GM18907 (cell line): ENCODE data around the gene KRT6B.

Source experiments
- ATAC-seq: cut with Tn5 transposase; IDR thresholded peaks from one replicate; pipeline ENCODE4 v1.9.1; 2021; ENCODE audit warnings: mild to moderate bottlenecking, moderate library complexity; ENCODE audit not compliant: unreplicated experiment

KRT6B gene

DNA sequence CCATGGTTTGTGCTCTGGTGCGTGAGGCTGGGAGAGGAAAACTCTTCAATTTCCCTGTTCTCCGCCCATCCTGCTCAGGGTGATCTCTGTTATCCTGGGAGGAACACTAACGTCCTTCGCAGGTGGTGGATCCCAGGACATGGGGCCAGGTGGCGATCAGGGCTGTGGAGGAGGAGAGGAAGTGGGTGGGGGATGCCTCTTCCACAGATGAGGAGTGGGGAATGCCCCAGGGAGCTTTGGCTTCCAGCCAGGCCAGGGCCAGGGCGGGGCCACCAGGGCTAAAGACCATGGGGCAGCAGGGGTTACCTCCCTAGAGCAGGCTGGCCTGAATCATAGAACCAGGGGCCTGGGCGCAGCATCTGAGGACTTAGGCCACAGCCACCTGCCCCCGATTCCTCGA is 14.4 kb downstream of the KRT6B start:
- ATAC-seq, result no peak

DNA sequence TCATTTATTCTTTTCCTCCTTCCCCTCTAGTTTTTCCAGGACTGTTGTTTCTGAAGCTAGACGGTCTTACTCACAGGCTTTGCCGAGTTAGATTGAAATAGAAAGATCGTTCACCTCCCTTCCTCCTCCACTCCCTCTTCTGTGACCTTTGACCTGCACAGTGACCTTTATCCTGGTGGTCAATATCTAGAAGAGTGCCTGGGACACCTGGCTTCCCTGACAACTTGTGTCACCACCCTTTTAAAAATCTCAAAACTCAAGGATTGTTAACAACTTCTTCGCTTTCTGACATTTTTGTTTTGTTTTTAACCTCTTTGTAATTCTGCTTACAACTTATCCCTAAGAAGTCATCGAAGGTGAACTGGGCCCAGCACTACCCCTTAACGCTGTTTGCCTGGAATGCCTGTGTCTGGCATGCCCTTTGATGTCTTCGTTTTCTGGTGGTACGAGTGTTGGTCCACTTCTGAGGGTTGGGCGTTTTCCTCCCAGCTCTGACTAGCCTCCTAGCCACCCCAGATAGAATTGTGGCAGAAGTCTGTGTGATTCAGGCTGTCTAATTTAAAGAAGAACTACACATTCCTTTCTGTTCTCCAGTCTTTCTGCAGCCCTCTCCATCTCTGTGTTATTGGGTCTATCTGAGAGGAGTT is 15.0 kb downstream of the KRT6B start:
- no peak for ATAC-seq

GRCh38 chr12:52436000-52436827 is 15.7 kb downstream of the KRT6B start:
- no peak for ATAC-seq

DNA sequence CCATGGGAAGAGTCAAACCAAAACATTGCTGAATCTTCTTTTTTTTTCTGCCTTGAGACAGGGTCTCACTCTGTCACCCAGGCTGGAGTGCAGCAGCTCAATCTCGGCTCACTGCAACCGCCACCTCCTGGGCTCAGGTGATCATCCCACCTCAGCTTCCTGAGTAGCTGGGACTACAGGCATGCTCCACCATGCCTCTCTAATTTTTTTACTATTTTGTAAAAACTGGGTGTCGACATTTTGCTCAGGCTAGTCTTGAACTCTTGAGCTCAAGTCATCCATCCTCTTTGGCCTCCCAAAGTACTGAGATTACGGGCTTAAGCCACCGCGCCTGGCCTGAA is 16.3 kb downstream of the KRT6B start:
- ATAC-seq, result no peak

DNA sequence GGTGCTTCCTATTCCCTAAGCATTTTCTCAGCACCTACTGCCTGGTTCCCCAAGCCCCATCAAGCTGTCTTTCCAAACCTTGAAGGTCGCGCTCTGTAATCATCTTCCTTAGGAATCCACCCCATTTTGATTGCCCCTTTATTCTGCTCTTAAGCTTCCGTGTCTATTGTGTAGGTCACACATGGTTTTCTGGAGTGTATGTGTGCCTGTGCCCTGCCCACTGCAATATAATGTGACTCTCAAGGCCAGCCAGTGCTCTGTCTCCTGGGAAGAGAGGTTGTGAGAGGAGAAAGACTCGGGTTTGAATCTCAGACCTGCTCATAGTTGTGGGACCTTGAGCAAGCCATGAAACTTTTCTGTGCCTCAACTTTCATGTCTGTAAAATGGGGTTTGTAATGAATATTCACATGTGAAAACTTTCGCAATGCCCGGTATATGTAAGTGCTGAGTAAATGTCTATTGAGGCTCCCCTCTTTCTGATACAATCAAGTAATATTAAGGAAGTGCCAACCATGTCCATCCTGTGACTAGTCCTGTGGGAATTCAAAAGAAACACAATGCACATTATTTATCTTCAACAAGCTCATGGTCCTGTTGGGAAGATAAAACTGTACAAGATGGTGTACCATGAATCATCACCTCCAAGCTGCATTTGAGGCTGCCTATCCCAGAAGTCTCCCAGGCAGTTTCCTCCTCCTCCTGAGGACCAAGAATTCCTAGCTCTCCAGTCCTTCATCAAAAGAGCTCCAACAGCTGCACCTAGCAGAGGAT is 17.0 kb downstream of the KRT6B start:
- ATAC-seq, result no peak

- no peak for ATAC-seq
Measured at GRCh38 chr12:52434081-52434733, 17.7 kb downstream of the KRT6B start, which contains the start of gene KRT75. Gene KRT75, minus strand, starts transcription at chr12:52434371. Its CDS starts 67 bp downstream, at chr12:52434304.

DNA sequence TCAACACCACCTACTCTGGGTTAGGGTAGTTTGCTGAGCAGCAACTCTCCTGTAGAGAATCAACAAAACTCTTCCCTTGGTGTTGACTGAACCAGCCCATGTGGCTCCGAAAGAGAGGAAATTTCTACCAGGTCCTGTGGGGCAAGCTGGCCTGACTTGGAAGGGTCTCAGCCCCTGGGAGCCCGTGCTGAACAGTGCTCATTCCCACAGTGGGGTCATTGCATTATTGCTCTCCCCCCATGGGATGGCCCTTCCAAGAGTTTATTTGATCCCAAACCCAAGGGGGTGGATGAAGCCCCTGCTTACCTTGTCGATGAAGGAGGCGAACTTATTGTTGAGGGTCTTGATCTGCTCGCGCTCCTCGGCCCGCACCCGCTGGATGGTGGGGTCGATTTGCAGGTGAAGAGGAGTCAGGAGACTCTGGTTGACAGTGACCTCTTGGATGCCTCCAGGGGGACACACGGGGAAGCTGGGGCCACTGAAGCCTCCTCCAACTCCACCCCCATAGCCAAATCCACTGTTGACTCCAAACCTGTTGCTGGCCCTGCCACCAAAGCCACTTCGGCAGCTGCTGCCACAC is 18.4 kb downstream of the KRT6B start:
- ATAC-seq, result no peak

DNA sequence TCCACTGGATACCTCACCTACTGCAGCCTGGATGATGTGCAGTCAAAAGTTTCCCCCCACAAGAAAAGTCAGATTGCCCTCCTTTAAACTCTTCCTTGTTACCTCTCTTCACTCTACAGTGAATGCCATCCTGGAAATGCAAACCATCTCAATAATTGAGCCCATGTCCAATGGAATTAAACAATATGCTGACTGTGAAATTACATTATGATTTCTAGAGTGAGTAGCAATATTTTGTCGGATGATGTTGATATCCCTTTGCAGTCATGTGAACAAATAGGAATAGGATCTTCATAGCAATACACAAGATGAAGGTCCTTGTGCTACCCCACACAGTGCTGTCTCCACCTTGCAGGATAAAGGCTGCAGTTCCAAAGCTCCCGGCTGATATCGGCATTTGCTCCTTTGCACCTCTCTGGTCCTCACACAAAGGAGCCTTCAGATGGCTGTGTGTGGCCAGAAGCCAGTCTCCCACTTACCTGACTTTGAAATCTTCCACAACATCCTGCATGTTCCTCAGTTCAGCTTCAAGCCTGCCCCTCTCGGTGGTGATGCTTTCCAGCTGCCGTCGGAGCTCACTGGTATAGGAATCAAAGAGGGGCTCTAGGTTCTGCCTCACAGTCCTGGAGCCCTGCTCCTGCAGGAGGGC is 19.3 kb downstream of the KRT6B start:
- ATAC-seq, result no peak

DNA sequence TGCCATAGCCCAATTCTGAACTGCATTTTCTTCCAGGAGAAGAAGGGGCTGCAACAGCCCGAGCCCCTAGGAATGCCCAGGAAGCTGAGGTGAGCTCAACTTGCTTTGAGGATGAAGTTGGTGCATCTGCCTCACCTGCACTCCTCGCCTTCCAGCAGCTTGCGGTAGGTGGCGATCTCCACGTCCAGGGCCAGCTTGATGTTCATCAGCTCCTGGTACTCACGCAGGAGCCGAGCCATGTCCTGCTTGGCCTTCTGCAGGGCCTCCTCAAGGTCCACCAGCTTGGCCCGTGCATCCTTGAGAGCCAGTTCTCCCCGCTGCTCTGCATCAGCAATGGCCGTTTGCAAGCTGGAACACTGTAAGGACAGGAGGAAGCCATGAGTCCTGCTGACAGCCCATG is 23.8 kb downstream of the KRT6B start:
- no peak for ATAC-seq

DNA sequence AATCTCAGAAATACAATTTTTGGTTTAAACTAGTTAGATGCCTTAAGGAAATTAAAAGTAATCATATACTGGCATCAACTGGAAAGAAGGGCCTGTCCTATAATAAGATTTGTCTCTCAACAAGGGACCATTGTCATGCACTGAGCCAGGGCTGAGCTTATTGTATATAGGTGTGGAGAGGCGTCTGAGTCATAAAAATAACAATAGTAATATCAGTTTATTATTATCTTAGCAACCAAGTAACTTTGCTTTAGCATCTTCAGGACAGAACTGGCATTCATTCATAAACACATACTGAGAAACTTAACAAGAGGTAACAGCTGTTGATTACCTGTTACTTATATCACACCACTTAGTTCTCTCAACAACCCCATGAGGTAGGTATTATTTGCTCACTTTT is 24.9 kb downstream of the KRT6B start:
- no peak for ATAC-seq

DNA sequence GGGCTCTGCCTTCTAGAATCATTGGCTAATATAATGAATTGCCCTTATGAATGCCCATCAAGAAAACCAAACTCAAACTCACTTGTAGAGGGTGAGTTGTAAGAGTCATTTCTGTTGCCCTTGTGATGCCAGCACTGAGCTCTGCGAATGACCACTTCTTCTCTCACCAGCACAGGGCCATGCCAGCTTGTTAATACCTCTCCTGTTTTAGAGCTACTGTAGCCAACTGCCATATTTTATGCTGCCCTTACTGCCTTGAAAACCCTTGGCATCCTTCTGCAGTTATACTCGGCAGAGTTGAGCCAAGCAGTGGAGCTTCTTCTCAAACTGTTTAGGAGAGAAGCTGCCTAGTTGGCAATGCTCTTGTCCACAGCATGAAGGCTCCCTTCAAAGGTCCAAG is 25.9 kb downstream of the KRT6B start:
- no peak for ATAC-seq

- no peak for ATAC-seq
Measured at GRCh38 chr12:52425466-52425865, 26.5 kb downstream of the KRT6B start.

DNA sequence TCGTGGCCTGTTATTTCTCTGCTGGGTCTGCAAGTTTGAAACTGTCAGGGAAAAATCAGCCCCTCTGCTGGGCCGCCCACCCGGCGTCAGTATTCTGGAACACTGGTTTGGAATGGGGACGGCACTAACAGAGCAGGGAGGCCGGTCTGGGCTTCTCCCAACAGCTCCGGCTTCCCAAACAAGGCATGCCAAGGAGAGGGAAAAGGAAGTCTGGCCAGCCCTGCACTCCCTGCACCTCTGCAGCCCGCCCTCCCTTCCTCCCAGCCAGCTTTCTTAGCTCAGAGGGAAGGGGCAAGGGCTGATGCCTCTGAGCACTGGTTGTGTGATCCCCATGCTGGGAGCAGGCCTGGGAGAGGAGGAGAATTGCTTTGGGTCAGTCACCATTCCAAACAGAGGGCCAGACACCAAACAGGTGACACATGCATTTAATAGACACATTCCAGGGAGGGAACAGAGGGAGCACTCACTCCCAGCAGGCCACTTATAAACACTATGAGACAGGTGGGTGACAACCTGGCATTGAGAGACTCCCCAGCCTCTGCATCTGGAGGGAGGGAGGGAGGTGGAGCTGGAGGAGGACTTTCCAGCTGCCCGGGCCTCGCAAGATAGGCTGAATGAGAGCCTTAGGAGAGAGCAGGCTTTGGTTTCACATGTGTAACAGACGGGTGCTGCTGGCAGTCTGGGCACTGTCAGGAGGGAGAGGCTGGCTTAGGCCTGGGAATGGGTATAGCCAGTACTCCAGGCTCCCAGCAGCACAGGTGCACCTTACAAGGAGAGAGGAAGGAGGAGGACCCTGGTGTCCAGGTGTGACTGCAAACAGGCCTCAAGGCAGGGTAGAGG is 28.1 kb downstream of the KRT6B start:
- no peak for ATAC-seq

DNA sequence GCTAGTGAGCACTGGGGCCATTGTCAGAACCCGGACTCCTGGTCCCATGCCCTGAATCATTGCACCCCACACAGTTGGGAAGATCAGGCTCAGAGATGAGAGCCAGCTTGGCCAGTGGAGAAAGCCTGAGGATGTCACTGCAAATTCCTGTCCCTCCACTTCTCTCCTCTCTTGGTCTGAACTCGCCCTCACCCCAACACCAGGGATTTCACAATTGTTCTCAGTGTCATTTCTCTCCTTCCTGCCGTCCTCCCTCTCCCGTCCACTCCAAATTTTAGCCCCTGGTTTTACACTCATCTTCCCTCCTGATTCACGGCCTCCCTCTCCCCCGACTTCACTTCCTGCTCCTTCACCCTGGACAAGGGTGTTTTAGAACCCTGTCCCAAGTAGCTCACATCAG is 28.9 kb downstream of the KRT6B start:
- no peak for ATAC-seq

GRCh38 chr12:52419656-52420055 is 32.3 kb downstream of the KRT6B start:
- no peak for ATAC-seq

DNA sequence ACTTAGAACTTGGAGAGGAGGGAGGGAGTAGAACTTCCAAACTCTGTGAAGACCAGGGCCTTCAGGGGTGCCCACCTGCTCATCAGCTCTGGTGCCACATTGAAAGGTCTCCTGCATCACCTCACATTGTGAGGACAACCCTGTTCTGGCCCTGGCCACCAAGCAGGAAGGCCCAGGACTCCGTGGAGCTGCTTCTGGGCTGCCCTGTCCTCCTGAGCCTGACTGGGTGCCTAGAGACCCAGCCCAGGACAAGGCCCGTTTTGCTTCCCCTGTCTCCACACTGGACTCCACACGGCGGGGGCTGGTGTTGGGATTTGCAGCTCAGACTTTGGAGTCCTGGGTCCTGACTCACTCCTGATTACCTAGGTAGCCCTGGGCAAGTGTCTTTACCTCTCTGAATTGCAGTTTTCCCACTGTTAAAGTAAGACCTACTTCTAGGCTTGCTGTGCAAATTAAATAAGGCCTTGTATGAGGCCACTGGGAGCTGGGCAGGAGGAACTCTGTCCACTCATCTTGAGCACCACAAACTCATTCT is 33.3 kb downstream of the KRT6B start:
- ATAC-seq, result no peak

DNA sequence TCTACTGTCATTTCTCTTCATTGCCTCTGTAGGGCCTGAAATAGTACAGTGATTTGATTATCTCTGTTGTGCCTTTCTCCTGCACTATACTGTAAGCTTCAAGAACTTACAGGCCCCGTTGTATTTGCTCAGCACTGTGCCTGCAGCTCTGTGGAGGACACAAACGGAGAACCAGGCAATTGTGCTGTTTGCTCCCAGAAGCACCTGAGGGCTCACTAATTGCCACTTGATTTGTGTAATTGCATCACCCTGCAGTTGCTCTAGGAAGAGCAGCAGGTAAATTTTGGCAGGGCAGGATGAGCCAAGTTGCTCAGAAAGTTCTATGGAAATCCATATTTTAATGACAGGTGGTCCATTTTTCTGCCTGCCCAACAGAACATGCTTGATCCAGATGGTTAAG is 34.2 kb downstream of the KRT6B start:
- no peak for ATAC-seq

DNA sequence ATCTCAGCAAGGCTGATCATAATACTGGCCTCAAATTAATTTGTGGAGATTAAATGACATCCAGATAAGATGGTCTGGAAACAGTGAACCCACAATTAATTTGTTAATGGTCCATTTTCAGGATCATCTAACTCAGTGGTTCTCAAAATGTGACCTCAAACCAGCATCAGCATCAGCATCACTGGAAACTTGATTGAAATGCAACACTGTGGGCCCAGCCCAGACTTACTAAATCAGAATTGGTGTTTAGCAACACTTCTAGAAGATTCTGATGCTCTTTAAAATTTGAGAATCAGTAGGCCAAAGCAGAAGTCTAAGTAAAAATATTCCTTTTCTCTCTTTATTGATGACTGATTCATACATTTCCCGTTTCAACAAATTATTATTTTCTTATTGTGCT is 35.2 kb downstream of the KRT6B start:
- ATAC-seq, result no peak
